Neural cell (in vitro differentiated cells): Measurements from ENCODE around the gene GALR1.

Experiments
- CTCF ChIP-seq: fragments of 450-650 bp; IDR thresholded peaks from 2 replicates; pipeline ENCODE4 v1.5.1; 2014; ENCODE audit warnings: antibody characterized with exemption, mild to moderate bottlenecking, moderate library complexity; ENCODE audit not compliant: poor library complexity, severe bottlenecking
- EZH2 ChIP-seq: fragments of 200-600, 300-800 bp; shearing (Covaris generic), sonication (generic); IDR thresholded peaks from 2 replicates; pipeline ENCODE4 v1.6.1; 2014; ENCODE audit warnings: antibody characterized with exemption, low read length, borderline replicate concordance, mild to moderate bottlenecking; ENCODE audit not compliant: insufficient read depth, poor library complexity, severe bottlenecking
- POLR2AphosphoS5 ChIP-seq: IDR thresholded peaks from 2 replicates; pipeline ENCODE4 v1.6.1; 2012
- RAD21 ChIP-seq: fragments of 450-650 bp; conservative IDR thresholded peaks from 2 replicates; pipeline ENCODE4 v1.6.1; 2014; ENCODE audit warnings: antibody characterized with exemption, mild to moderate bottlenecking, moderate library complexity
- REST ChIP-seq: IDR thresholded peaks from 2 replicates; pipeline ENCODE4 v1.6.1; 2012; ENCODE audit warnings: borderline replicate concordance

GRCh38 chr18:77262643-77263465 is 13.2 kb downstream of the GALR1 start:
- TF ChIP-seq CTCF (no peak), RAD21 (no peak), EZH2 (no peak), REST (no peak), POLR2AphosphoS5 (no peak)
